ENCODE results near the gene ANKRD63.

DNA sequence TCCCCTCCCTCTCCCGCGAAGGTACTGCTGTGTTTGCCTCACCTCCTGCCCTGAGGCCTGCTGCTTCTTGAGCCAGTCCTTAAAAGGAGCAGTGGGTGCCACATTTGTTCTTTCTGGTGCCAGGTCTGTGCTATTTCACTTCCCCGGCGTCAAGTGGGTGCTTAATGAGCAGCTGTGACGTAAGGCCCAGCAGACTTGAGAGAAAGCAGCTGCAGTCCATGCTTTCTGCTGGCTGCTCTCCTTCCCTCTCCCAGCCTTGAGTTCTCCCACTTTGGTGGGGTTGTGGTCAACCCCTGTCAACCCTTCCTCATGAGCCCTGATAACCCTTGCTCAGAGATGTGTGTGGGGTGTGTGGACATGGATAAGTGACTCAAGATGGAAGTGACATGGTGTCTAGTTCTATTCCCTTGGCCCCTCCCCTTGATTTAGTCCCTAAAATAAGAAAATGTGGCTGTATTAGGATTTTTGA is 47.5 kb upstream of the ANKRD63 start:
- TF ChIP-seq, protein P1, sequence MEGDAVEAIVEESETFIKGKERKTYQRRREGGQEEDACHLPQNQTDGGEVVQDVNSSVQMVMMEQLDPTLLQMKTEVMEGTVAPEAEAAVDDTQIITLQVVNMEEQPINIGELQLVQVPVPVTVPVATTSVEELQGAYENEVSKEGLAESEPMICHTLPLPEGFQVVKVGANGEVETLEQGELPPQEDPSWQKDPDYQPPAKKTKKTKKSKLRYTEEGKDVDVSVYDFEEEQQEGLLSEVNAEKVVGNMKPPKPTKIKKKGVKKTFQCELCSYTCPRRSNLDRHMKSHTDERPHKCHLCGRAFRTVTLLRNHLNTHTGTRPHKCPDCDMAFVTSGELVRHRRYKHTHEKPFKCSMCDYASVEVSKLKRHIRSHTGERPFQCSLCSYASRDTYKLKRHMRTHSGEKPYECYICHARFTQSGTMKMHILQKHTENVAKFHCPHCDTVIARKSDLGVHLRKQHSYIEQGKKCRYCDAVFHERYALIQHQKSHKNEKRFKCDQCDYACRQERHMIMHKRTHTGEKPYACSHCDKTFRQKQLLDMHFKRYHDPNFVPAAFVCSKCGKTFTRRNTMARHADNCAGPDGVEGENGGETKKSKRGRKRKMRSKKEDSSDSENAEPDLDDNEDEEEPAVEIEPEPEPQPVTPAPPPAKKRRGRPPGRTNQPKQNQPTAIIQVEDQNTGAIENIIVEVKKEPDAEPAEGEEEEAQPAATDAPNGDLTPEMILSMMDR (IDR thresholded peaks at IDR 0.05; ENCODE audit: low read depth, low read length): no peak
- no peak for TF ChIP-seq POLR2A (IDR thresholded peaks at IDR 0.05; ENCODE audit: extremely low read depth, insufficient read length)
- no peak for TF ChIP-seq MAX (IDR thresholded peaks at IDR 0.05; ENCODE audit: low read depth, low read length)
- no peak for TF ChIP-seq MYC (IDR thresholded peaks at IDR 0.05; ENCODE audit: low read depth, low read length)

Measured in NB4 (cell line).